Mucosa of descending colon (tissue), 3 donors: ENCODE results near the gene SELPLG. TPM values are rescaled to one million over a fixed set of nuclear protein-coding genes. Genes with fewer than 3 reads are reported as not detected.
A peak's percentile ranks its signal among the peaks of the same experiment; 100 is the strongest.
"Not testable (repeated sequence)": the region's sequence is repeated elsewhere in the genome, so short reads cannot be mapped to it uniquely, and the experiment has no call there.

Experiments used
- ATAC-seq: fragments of 200-7000 bp; cut with Tn5 transposase; one replicate; pipeline ENCODE4 v1.9.1; 2020; ENCODE audit warnings: mild to moderate bottlenecking, moderate library complexity
- DNase-seq, 3 donors: peaks; one replicate each; pipeline ENCODE4 v3.0.0-alpha.2; 2020
- H3K36me3 ChIP-seq: fragments of 200-600 bp; one replicate; pipeline ENCODE4 v1.8.0; 2021; ENCODE audit warnings: low read depth, mild to moderate bottlenecking
- H3K4me1 ChIP-seq: fragments of 200-600 bp; one replicate; pipeline ENCODE4 v1.8.0; 2021; ENCODE audit warnings: low read depth, mild to moderate bottlenecking
- H3K4me3 ChIP-seq: fragments of 200-600 bp; one replicate; pipeline ENCODE4 v1.8.0; 2021; ENCODE audit warnings: mild to moderate bottlenecking
- H3K9me3 ChIP-seq: fragments of 200-600 bp; one replicate; pipeline ENCODE4 v1.8.0; 2021; ENCODE audit warnings: mild to moderate bottlenecking
- CTCF ChIP-seq: fragments of 200-600 bp; IDR thresholded peaks from one replicate; pipeline ENCODE4 v1.8.0; 2022; ENCODE audit warnings: antibody characterized with exemption, mild to moderate bottlenecking
- intact Hi-C, 2 donors: fragments of 100-400 bp; cut with DNase I in 1 of 2; cut with micrococcal nuclease in 1 of 2; formaldehyde crosslinking; loops; one replicate each; pipeline versions ENCODE4 v1.11.0 to v1.11.1; 2022; cut with DNase I, micrococcal nuclease
- microRNA-seq: library from miRNA; unstranded; fragments of <30 nt; microRNA quantifications from one replicate; pipeline ENCODE4, GENCODE V29; 2019
- total RNA-seq, 3 donors: library from RNA; stranded (reverse); fragmentation: NEBNext Ultra II Directional in 2 of 3; extraction: Animal tissue kit (Norgen Biotek cat#: 25700) in 2 of 3; gene quantifications; one replicate each; pipeline versions ENCODE4 v1.2.1 to v1.2.4, GENCODE V29; 2021 to 2023
- donor health status: DM: no; HTN: no; CAD: no; lungs with moderate emphysema.
- donor health status: DM: no; HTN: no; CAD: no.
- donor health status: DM: no; HTN: yes; CAD: no.

The SELPLG gene
- total RNA-seq, 3 donors from 2014 or later: 3.3 to 6.5 (median 6.0) TPM

DNA sequence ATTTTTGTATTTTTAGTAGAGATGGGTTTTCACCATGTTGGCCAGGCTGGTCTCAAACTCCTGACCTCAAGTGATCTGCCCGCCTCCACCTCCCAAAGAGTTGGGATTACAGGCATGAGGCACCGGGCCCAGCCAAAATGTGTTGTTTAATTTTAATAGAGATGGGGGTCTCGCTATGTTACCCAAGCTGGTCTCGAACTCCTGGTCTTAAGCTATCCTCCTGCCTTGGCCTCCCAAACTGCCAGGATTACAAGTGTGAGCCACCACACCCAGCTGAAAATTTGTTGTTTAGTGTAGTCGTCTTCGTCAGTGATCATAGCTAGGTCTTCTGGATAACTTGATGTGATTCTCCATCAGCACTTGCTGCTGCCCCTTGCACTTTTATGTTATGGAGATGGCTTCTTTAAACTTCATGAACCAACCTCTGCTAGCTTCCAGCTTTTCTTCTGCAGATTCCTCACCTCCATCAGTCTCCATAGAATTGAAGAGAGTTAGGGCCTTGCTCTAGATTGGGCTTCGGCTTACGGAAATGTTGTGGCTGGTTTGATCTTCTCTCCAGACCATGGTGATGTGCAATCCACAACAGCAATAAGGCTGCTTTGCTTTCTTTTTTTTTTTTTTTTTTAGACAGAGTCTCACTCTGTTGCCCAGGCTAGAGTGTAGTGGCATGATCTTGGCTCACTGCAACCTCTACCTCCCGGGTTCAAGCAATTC is 58.3 kb downstream of the SELPLG start:
- TF ChIP-seq CTCF: no peak
- intact Hi-C loops: no loop called here

DNA sequence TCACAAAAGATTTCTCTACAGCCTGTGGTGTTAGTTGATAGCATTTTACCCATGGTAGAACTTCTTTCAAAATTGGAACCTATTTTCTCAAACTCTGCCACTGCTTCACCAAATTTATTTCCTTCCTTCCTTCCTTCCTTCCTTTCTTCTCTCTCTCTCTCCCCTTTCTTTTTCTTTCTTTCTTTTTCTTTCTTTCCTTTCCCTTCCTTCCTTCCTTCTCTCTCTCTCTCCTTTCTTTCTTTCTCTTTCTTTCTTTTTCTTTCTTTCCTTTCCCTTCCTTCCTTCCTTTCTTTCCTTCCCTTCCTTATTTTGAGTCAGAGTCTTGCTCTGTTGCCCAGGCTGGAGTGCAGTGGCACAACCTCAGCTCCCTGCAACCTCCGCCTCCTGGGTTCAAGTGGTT is 59.4 kb downstream of the SELPLG start:
- DNase-seq, intact Hi-C loops, H3K4me3 ChIP-seq, H3K4me1 ChIP-seq, H3K36me3 ChIP-seq, ATAC-seq, H3K9me3 ChIP-seq: not testable (repeated sequence)

More for the DNA sequence above, 58.3 kb downstream of the SELPLG start:
- Histone ChIP-seq H3K4me3 (no peak overlapping the region), H3K4me1 (peaks cover 9% of the 10 kb centered on the region), H3K36me3 (no peaks in the 10 kb centered on the region), H3K9me3 (no peaks in the 10 kb centered on the region)
- DNase-seq: no peak
- no peak for ATAC-seq

DNA sequence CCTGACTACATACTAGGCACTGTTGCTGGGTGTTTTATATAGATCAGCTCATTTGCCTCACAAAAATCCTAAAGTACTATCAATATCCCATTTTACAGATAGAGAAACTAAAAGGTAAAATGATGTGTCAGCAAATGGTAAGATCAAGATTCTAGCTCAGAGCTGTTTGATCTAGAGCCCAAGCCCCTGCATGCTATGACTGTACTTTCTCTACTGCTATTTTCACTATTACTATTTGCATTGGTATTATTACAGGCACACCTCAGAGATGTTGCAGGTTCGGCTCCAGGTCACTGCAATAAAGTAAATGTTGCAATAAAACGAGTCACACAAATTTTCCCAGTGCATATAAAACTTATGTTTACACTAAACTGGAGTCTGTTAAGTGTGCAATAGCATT is 60.4 kb downstream of the SELPLG start:
- peaks cover 12% of the 10 kb centered on the region for H3K4me1 ChIP-seq
- no peak overlapping the region for H3K4me3 ChIP-seq
- peaks cover 5% of the 10 kb centered on the region for H3K36me3 ChIP-seq
- intact Hi-C loops: no loop called here
- DNase-seq (no peak), ATAC-seq (peak; percentile 61)
- TF ChIP-seq CTCF: no peak
- H3K9me3 ChIP-seq: no peaks in the 10 kb centered on the region

DNA sequence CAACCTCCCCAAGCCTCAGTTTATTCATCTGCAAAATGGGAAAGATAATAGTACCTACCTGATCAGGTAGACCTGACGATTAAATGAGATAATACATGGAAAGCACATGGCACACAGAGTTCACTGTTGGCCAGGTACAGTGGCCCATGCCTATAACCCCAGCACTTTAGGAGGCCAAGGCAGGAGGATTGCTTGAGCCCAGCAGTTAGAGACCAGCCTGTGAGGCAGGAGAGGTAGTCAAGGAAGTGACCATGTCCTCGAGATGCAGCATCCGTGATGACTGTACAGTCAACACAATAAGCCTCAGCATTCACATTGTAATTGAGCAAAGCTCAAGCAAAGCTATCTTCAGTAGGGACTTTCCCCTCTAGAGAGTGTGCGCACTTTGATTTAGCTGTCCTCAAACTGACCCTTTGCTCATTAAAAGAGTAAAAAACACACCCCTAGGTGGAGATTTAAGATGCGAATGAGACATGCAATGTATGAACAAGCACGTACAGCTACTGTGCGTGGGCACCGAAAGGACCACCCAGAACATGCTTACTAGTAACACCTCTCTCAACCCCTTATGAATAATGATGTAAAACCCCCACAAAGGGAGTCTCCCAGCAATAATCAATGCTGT is 61.4 kb downstream of the SELPLG start:
- intact Hi-C loops: no loop called here
- Histone ChIP-seq H3K36me3 (peaks cover 12% of the 10 kb centered on the region), H3K4me3 (no peak overlapping the region), H3K9me3 (no peaks in the 10 kb centered on the region), H3K4me1 (peaks cover 22% of the 10 kb centered on the region)
- DNase-seq (peak in 1 of 3 donors; percentile 35), ATAC-seq (peak; percentile 81)
- no peak for TF ChIP-seq CTCF

Small RNA genes within 50 kb of the gene (microRNA-seq; reads per million reads assigned to microRNA genes)
- gene MIR4496: not detected

Other genes with a start within 250 kb of the SELPLG start
- gene FICD, start 118.6 kb downstream of the SELPLG start, total RNA-seq: 1 to 10 TPM; 3.2 to 6.0 (median 5.1) TPM
- gene SART3, start 72.7 kb downstream of the SELPLG start, total RNA-seq: 10 to 100 TPM; 42.0 to 47.7 (median 47.6) TPM
- gene ISCU, start 71.3 kb downstream of the SELPLG start, total RNA-seq: 100 to 1,000 TPM in 2 of 3 donors, 10 to 100 TPM in 1; 94.7 to 155 (median 107) TPM
- 1 to 10 TPM; 4.1 to 7.0 (median 5.1) TPM for gene TMEM119, start 35.8 kb downstream of the SELPLG start, total RNA-seq
- gene CORO1C, start 97.6 kb upstream of the SELPLG start, total RNA-seq: 100 to 1,000 TPM in 2 of 3 donors, 10 to 100 TPM in 1; 80.5 to 328 (median 123) TPM
- 10 to 100 TPM; 23.9 to 49.5 (median 25.6) TPM for gene SSH1, start 223.7 kb upstream of the SELPLG start, total RNA-seq
- gene DAO, start 246.2 kb upstream of the SELPLG start, total RNA-seq: 1 to 10 TPM in 2 of 3 donors, under 1 TPM in 1; 0.79 to 4.8 (median 3.0) TPM